Measurements from ENCODE around the gene PDE3A.

Gene PDE3A

DNA sequence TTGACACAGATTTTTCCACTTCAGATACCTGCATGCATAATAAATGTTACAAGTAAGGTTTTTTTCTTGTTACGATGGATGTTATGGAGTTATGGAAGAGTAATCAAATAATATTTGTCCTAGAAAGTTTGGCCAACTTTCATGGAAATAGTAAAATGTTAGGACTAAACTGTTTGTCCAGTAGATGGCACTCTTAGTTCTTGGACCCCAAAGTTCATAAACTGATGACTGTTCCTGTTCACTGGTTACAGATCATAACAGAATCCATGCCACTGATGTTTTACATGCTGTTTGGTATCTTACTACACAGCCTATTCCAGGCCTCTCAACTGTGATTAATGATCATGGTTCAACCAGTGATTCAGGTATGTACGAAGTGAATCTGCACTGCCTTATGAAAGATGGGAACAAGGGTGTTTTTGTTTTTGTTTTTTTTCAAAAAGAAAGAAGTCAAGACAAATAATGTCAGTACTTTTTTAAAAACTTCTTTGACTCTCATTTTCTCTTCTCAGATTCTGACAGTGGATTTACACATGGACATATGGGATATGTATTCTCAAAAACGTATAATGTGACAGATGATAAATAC is 278.0 kb downstream of the PDE3A start:
- no peak overlapping the region for H3K4me3 ChIP-seq (replicated peaks; ENCODE audit: low read depth, low read length)
- TF ChIP-seq CTCF (IDR thresholded peaks at IDR 0.05; ENCODE audit: low read depth, low read length, missing control alignments) = peak; percentile 53
- peak; percentile 35 for DNase-seq (ENCODE audit: extremely low read depth, low read depth)

DNA sequence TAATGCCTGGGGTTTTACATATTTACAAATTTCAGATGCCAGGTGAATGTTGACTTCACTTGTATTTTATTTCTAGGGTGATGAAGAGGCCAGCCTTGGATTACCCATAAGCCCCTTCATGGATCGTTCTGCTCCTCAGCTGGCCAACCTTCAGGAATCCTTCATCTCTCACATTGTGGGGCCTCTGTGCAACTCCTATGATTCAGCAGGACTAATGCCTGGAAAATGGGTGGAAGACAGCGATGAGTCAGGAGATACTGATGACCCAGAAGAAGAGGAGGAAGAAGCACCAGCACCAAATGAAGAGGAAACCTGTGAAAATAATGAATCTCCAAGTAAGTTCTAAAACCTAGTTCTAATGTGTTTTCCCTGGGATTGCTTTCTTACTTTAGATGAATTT is 285.5 kb downstream of the PDE3A start:
- DNase-seq (ENCODE audit: extremely low read depth, low read depth) = no peak
- no peak overlapping the region for H3K4me3 ChIP-seq (replicated peaks; ENCODE audit: low read depth, low read length)
- TF ChIP-seq CTCF (IDR thresholded peaks at IDR 0.05; ENCODE audit: low read depth, low read length, missing control alignments) = no peak

- no peak for TF ChIP-seq CTCF (IDR thresholded peaks at IDR 0.05; ENCODE audit: low read depth, low read length, missing control alignments)
- DNase-seq (ENCODE audit: extremely low read depth, low read depth) = no peak
- H3K4me3 ChIP-seq (replicated peaks; ENCODE audit: low read depth, low read length) = no peak overlapping the region
Measured at GRCh38 chr12:20656600-20656999, 288.3 kb downstream of the PDE3A start.

DNA sequence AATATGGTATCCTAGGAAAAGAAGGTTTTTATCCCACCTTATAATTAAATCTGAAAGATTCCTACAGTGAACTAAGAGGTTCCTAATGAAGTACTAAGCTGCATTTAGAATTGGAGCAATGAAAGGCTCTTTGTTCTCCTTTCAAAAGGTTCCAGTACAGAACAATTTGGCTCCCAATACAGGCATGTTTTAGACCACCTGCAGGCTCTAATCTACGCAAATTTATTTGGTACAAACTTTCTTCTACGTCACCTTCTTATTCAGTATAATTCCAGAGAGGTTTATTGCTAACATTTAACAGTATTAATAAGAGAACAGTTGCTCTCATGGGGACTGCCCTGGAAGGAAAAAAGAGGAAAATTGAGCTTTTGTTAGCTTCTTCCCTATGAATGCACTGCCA is 289.2 kb downstream of the PDE3A start:
- H3K4me3 ChIP-seq (replicated peaks; ENCODE audit: low read depth, low read length) = no peak overlapping the region
- DNase-seq (ENCODE audit: extremely low read depth, low read depth) = no peak
- TF ChIP-seq CTCF (IDR thresholded peaks at IDR 0.05; ENCODE audit: low read depth, low read length, missing control alignments) = no peak

DNA sequence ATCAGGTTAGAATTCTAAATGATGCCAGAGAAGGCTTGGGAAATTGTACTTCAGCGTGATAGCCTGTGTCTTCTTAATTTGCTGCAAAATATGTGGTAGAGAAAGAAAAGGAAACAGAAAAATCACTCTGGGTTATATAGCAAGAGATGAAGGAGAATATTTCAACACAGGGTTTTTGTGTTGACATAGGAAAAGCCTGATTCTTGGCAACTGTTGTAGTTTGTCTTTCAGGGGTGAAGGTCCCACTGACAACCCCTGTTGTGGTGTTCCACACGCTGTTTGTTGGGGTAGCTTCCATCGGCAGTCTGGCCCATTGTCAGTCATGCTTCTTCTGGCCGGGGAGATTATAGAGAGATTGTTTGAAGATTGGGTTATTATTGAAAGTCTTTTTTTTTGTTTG is 313.0 kb downstream of the PDE3A start:
- TF ChIP-seq CTCF (IDR thresholded peaks at IDR 0.05; ENCODE audit: low read depth, low read length, missing control alignments) = no peak
- DNase-seq (ENCODE audit: extremely low read depth, low read depth) = no peak
- no peak overlapping the region for H3K4me3 ChIP-seq (replicated peaks; ENCODE audit: low read depth, low read length)

DNA sequence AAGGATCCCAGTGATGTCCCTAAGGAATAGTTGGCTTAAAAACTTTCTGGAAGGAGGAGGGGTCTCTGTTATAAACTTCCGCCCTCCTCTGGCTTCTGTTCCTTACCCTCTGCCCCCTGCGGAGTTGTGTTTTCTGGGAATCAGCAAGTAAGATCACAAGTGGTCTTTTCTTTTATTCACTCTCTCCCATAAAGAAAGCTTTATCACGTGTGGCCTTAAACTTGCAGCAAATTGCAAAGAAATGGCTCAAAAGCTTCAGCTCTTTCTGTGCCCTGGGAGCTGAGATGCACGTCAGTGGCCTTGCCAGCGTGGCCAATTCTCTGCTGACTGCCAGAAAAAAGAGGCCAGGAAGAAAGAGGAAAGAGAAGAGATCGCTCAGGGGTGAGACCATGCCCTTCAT is 326.9 kb downstream of the PDE3A start, which contains the start of gene SLCO1C1:
TSS of gene SLCO1C1 (plus strand) at position 101 of the 400 bp plus-strand sequence. CDS start 4,245 bp downstream, outside the sequence.
- H3K4me3 ChIP-seq (replicated peaks; ENCODE audit: low read depth, low read length) = no peak within 1 kb of the TSS
- DNase-seq (ENCODE audit: extremely low read depth, low read depth) = no peak
- no peak for TF ChIP-seq CTCF (IDR thresholded peaks at IDR 0.05; ENCODE audit: low read depth, low read length, missing control alignments)
